ENCODE results near the gene PLD5.
"Not testable (repeated sequence)": the region's sequence is repeated elsewhere in the genome, so short reads cannot be mapped to it uniquely, and the experiment has no call there.

Gene PLD5

DNA sequence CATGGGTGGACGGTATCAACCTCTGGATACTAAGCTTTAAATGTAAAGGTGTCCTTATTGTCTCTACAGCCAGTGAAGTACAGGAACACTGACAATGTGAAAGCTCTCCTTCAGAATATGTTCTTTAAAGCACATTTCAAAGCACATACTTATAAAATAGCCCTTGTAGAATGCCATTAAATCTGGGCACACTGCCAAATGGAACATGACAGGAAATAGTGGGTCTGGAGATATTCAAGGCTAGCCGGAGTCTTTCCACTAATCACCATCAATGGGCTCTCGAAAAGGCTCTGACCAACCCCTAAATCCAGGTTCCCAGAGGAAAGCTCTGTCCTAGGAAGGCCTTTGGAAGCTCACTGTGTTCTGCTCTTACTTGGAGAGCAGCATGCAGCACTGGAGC is 46.6 kb downstream of the PLD5 start:
- DNase-seq, result no peak

GRCh38 chr1:242470774-242471173 is 53.7 kb downstream of the PLD5 start:
- no peak for DNase-seq

- DNase-seq, result no peak
Measured at GRCh38 chr1:242468784-242469183, 55.7 kb downstream of the PLD5 start.

- no peak for DNase-seq
Measured at GRCh38 chr1:242467556-242468145, 56.8 kb downstream of the PLD5 start.

DNA sequence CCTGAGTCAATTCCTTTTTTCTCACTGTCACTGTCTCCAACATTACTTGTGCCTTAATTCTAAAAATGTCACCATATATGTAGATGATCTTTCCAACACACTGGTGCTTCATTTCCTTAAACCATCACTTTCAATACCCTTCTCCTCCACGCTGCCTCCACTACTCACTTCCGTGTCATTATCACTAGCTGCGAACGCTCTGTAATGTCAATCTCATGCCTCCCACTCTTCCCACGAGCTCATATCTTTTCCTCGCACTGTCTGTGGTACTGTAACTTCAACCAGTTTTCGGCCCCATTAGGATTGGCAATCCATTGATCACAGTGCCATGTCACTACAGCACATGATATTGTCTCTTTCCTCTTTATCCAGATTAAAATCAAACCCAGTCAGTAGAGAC is 61.6 kb downstream of the PLD5 start:
- DNase-seq, result no peak

- DNase-seq, result not testable (repeated sequence)
Measured at GRCh38 chr1:242459740-242460139, 64.8 kb downstream of the PLD5 start.

- no peak for DNase-seq
Measured at GRCh38 chr1:242456726-242457269, 67.7 kb downstream of the PLD5 start.

DNA sequence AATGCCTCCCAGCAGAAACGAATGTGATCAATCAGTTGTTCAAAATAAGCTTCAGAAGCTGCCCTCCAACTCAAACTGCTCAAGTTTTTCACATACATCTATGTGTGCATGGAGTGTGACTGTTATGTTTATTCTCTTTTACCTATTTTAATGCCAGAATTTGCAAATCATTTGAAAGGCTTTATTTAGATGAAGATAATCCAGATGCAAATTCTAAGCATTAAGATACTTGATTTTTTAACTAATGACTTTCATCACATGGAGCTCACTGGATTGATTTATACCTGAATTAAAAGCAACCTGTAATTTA is 69.5 kb downstream of the PLD5 start:
- DNase-seq, result no peak

DNA sequence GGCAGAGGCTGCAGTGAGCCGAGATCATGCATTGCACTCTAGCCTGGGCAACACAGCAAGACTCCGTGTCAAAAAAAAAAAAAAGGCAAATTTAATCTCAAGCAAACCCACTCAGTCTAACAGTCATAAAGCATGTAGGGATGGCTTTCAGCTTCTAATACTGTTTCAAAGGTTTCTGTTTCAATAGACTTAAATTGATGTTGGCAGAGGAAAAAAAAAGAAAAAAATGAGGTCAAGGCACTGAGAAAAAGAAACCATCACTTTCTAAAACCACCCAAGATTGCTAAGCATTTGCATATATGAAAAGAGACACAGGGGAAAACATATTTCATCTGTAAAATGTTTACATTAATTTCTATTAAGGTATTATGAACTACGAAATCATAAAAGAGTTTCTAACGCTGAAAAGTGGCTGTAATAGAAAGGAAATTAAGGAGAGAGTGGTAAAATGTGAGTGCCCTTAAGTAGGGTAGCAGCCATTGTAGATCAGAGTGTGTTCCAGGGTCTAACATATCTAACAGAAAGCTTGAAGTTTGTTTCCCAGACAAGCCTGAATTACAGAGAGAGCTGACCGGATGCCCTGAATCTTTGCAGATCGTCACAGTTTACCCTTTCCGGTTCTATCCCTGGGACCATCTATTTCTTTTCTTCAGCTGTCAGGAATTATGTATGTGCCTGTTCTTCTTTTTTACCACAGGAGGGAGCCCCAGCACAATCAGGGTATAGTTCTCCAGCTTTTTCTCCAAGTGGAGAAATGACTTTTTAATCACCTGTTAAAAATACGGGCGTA is 70.0 kb downstream of the PLD5 start:
- DNase-seq, result no peak

DNA sequence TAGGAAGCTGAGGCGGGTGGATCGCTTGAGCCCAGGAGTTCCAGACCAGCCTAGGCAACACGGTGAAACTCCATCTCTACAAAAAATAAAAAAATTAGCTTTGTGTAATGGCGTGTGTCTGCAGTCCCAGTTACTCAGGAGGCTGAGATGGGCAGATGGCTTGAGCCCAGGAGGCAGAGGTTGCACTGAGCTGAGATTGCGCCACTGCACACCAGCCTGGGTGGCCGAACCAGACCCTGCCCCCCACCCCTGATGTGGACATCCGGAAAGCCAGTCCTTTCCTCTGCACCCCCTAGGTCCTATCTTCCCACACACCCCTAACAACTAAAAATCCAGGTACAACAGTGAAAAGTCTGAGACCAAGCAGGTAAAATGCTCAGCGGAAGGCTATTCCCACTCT is 71.9 kb downstream of the PLD5 start:
- DNase-seq, result no peak

DNA sequence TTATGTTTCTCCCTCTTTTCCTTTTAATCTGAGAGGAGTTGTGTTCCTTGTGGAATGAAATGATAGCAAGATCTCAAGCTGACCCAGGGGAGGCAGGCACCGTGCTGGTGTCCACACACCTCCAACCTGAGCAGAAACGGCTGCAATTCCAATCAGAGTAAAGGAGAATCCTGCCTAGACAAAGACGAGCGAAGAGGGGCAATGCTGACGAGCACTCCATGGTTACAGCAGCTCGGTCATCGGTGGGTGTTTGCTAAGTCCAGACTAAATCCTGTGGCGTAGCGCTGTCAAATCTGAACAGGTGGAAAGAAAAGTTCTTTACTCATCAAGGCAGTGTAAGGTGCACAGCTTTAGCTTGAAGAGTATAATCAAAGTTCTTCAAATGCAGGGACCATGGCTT is 74.8 kb downstream of the PLD5 start:
- DNase-seq, result no peak

- DNase-seq, result no peak
Measured at GRCh38 chr1:242448910-242449645, 75.4 kb downstream of the PLD5 start.

- DNase-seq, result no peak
Measured at GRCh38 chr1:242447689-242448088, 76.8 kb downstream of the PLD5 start.

- DNase-seq, result no peak
Measured at GRCh38 chr1:242440757-242441156, 83.7 kb downstream of the PLD5 start.

GRCh38 chr1:242435200-242435599 is 89.3 kb downstream of the PLD5 start:
- no peak for DNase-seq

GRCh38 chr1:242432491-242433095 is 91.9 kb downstream of the PLD5 start:
- no peak for DNase-seq

DNA sequence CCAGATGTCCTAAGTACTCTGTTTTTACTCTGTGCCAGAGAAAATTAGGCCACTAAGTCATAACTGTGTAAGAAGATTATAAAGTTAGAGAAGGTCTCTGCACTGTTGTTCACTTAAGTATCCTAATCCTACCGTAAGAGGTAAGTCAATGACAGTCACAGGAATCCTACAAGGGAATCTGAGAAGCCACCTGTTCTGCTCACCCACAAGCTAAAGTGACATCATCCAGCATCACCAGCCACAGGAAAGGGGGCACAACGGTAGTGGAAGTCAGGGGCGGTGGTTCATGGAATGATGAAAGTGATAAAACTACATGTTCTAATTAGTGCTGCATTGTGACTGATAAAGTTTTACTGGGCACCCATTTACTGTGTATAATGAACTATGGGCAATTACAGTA is 92.7 kb downstream of the PLD5 start:
- no peak for DNase-seq

DNA sequence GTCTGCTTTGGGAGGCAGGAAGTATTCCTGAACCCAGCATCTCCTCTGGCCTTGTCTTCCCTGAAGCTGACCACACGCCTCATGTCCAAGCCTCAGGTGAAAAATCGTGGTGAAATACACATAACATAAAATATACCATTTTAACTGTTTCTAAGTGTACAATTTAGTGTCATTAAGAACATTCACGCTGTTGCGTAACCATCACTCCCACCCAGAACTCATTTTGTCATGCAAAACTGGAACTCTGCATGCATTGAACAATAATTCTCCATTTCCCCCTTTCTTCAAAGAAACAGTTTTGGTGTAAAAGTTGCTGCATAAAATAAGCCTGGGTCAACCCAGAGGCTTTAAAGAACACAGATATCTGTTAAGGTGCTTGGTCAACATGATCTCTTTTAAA is 93.5 kb downstream of the PLD5 start:
- DNase-seq, result no peak

GRCh38 chr1:242428399-242429190 is 95.9 kb downstream of the PLD5 start:
- DNase-seq, result no peak

- no peak for DNase-seq
Measured at GRCh38 chr1:242427519-242427918, 97.0 kb downstream of the PLD5 start.

DNA sequence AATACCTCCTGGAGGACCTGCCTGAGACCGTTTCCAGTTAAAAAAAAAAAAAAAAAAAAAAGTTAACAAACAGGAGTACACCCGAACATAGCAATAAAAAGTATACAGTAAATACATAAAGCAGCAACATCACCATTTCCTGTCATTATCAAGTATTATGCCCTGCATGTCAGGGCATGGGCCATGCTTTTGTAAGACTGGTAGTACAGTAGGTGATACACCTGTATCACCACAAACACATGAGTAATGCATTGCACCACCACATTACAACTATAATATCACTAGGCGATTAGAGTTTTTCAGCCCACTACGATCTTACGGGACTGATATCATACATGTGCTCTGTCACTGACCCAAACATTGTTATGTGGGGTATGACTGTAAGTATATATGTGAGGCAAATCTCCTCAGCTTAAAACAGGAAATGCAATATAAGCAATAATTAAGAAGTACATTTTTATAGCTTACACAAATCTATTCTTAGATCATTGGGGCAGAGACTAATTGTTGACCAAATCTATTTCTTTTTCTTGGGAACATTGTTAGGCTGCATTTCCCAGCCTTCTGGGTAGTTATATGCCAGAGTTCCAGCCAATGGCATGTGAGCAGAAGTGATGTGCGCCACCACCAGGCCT is 98.1 kb downstream of the PLD5 start:
- DNase-seq, result no peak

- DNase-seq, result no peak
Measured at GRCh38 chr1:242425232-242425631, 99.3 kb downstream of the PLD5 start.

Measured in NCI-H2029 treated with DMSO at 0.1 percent for 48 hours (cell line).